GM19238 (cell line): ENCODE measurements around the gene EVL.
A peak's percentile ranks its signal among the peaks of the same experiment; 100 is the strongest.

Experiments
- DNase-seq: peaks from one replicate; pipeline ENCODE4 v3.0.0; 2011; ENCODE audit warnings: low spot score; ENCODE audit not compliant: insufficient read length

Gene EVL

GRCh38 chr14:100108042-100108825, 43.0 kb downstream of the EVL start:
- peak; percentile 81 for DNase-seq

GRCh38 chr14:100108840-100109593, 43.8 kb downstream of the EVL start:
- DNase-seq: no peak

GRCh38 chr14:100109594-100109955, 44.4 kb downstream of the EVL start:
- DNase-seq: no peak

GRCh38 chr14:100110816-100111215, 45.6 kb downstream of the EVL start:
- DNase-seq: no peak

GRCh38 chr14:100111931-100112704, 46.9 kb downstream of the EVL start:
- DNase-seq: no peak

- no peak for DNase-seq
These were observed 49.0 kb downstream of the EVL start for GRCh38 chr14:100114109-100114765.

- DNase-seq: no peak
These were observed 50.0 kb downstream of the EVL start for GRCh38 chr14:100115236-100115635.

GRCh38 chr14:100115726-100116125, 50.5 kb downstream of the EVL start:
- no peak for DNase-seq

GRCh38 chr14:100116134-100116533, 50.9 kb downstream of the EVL start:
- DNase-seq: no peak

GRCh38 chr14:100117026-100117425, 51.8 kb downstream of the EVL start:
- no peak for DNase-seq

GRCh38 chr14:100117633-100118395, 52.6 kb downstream of the EVL start:
- no peak for DNase-seq

GRCh38 chr14:100118396-100119011, 53.3 kb downstream of the EVL start:
- DNase-seq: no peak

- DNase-seq: no peak
These were observed 54.0 kb downstream of the EVL start for GRCh38 chr14:100119251-100119650.

GRCh38 chr14:100120522-100121269, 55.5 kb downstream of the EVL start:
- no peak for DNase-seq

GRCh38 chr14:100121643-100122480, 56.6 kb downstream of the EVL start:
- no peak for DNase-seq

GRCh38 chr14:100122481-100123223, 57.4 kb downstream of the EVL start:
- DNase-seq: no peak

- no peak for DNase-seq
These were observed 58.4 kb downstream of the EVL start for GRCh38 chr14:100123618-100124017.

- DNase-seq: no peak
These were observed 59.4 kb downstream of the EVL start for GRCh38 chr14:100124551-100125088.
